ENCODE data around the gene SSH2.
A peak's percentile ranks its signal among the peaks of the same experiment; 100 is the strongest.

The SSH2 gene

GRCh38 chr17:29776026-29776425, 154.0 kb downstream of the SSH2 start:
- DNase-seq: no peak

DNA sequence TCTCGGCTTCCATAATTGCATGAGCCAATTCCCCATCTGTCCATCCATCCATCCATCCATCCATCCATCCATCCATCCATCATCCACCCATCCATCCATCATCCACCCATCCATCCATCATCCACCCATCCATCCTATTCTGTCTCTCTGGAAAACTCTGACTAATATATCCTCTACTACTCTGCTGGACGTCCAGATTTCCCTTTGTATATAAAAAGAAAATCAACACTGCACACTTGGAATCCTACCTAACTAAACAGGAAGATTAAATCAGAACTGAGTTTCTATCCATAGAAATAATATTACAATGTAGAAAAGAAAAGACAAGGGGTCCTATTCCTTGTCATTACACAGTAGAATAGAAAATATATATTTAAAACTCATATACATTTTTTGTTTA, 157.0 kb downstream of the SSH2 start:
- DNase-seq: no peak

- no peak for DNase-seq
Measured at GRCh38 chr17:29771546-29771945, 158.5 kb downstream of the SSH2 start.

GRCh38 chr17:29769225-29769624, 160.8 kb downstream of the SSH2 start:
- DNase-seq: no peak

DNA sequence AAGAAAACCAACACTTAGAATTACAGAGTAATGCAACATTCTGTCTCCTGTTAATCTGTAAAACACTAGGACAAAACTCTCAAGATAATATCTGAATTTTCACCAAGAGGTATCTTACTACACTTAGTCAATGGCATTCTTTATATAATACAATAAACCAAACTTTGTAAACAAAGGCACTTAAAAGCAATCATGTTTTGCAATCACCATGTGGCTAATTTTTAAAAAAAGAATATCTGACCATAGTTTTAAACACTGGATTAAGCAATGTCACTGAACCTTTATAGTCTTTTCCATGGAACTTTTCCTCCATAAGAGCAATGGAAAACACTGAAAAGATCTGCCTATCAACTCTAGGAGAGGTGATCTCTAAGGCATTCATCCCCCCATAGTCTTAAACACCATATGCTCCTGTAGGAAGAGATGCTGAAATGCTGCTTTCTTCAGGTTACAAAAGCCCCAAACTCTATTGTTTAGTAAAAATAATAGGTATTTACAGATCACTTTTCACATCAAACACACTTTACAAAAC, 163.2 kb downstream of the SSH2 start:
- no peak for DNase-seq

- no peak for DNase-seq
Measured at GRCh38 chr17:29764748-29765147, 165.3 kb downstream of the SSH2 start.

DNA sequence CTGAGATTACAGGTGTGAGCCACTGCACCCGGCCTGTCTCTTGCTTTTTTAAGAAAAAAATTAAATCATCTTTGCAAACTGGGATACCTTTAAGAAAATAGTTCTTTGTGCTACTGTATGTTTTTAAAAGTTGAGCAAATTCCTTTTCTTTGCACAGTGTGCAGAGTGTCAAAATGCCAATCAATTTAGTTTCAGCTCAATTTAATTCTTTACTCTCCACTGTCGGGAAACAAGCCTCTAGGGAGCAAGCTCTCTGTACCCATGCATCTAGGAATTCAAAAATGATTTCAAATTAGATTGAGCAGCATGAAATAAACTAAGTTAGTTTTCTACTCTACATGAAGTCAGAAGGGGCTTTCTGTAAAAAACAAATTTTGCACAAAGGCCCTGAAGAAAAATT, 165.8 kb downstream of the SSH2 start:
- DNase-seq: no peak

DNA sequence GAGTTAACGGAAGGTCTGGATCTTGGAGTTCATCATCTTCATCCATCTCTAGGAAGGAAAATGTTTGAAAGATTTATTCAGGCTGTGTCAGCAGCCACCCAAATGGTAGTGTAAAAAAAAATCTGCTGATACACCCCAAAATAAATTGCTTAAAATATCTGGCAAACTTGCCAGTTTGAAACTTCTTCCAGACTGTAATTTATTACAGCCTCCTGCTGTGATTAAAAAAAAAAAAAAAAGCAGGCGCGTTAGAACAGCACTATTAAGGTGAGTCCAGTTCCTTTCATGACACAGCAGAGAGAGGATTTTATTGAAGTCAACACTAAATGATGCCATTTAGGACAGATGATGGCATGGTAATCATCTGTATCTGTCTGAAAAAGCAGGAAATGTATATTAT, 166.8 kb downstream of the SSH2 start:
- no peak for DNase-seq

DNA sequence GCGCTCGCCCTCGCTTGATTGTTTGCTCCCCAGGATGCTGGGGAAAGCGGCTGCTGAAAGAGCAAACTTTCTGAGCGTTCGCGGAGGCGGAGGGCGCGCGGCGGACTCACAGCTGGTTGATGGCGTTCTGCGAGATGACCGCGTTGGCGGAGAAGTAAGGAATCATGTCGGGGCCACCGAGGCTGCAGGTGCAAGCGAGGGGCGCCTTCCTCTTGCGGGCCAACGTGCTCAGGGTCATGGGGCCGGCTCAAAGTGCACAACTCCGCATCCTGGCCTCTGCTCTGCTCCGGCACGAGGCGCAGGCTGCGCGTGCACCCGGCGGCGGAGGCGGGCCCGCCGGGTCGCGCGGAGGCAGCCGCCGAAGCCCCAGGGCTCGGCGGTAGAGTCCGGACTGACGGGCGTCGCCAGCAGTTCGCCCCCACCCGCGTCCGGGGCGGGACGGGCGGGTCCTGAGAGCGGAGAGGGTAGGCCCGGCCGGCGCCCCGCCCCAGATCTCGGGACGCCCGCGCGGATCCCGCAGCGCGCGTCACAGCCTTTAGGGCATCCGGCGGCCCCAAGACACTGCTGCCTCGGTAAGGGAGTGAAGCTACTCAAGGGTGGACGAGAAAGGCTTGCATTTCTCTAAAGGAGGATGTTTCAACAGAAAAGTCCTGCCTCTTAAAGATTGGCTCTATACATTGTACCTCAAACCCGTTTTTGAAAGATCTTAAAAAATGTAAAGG, 168.8 kb downstream of the SSH2 start:
- peak; percentile 24 for DNase-seq

GRCh38 chr17:29760279-29761039, 169.6 kb downstream of the SSH2 start:
- DNase-seq: no peak

DNA sequence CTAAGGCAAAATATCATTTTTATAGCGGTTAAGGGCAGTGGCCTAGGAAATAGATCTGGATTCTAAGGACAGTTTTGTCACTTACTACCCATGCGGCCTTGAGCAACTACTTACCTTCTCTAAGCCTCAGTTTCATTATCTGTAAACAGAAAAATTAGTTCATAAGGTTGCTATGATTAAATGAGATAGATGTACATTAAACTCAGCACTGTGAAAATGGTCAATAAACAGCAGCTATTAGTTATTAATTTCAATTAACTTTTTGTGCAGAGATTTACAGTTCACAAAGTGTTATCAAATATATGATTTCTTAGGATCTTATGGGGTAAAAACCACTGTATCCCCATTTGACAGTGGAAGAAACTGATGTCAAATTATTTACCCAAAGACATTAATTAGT, 171.8 kb downstream of the SSH2 start:
- no peak for DNase-seq

DNA sequence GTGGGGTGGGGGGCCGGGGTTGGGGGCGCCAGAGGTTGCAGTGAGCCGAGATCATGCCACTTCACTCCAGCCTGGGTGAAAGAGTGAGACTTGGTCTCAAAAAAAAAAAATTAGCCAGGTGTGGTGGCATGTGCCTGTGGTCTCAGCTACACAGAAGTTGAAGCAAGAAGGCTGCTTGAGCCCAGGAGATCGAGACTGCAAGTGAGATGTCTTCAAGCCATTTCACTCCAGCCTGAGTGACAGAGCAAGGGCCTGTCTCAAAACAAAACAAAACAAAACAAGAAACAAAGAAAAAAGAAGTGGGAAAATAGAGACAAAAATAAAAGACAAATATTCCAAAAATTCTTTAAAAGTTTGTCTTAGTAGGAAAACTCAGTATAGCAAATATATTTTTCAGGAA, 172.2 kb downstream of the SSH2 start:
- DNase-seq: no peak

DNA sequence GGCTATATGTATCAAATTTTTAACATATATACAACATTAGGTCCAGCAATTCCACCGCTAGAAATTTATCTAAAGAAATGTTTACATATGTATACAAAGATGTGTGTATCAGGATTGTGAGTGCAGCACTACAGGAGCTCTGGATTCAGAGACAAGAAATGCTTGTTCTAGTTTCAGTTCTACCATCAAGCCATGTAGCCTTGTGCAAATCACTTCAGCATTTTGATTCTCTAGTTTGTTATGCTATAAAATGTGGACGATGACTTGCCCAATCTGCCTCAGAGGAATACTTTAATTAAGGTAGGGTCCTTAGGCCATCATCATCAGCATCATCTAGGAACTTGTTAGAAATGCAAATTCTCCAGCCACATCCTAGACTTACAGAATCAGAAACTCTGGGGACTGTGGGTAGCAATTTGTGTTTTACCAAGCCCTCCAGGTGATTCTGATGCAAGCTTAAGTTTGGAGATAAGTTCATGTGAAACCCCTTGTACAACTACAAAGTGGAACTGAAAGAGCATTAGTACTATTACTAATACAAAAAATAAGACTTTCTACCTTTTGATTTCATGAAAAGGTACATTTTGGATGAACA, 176.1 kb downstream of the SSH2 start:
- DNase-seq: no peak

DNA sequence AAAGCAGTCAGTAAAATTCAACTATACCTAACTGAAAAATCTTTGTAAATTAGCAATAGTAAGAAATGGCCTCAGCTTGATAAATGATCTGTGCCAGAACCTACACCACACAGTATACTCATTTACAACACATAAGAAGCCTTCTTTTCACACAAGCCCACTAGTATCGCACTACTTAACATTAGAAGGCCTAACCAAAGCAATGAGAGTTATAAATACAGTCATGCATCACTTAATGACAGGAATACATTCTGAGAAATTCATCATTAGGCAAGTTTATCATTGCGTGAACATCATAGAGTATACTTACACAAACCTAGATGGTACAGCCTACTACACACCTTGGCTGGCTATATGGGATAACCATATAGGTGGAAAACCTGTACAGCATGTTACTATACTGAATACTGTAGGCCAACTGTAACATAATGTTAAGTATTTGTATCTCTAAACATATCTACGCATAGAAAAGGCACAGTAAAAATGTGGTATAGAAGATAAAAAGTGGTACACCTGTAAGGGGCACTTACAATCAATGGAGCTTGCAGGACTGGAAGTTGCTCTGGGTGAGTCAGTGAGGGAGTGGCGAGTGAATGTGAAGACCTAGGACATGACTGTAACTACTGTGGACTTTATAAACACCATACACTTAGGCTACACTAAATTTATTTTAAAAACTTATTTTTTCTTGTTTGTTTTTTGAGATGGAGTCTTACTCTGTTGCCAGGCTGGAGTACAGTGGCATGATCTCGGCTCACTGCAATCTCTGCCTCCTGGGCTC, 180.8 kb downstream of the SSH2 start:
- DNase-seq: no peak

GRCh38 chr17:29748400-29748799, 181.6 kb downstream of the SSH2 start:
- DNase-seq: no peak

GRCh38 chr17:29747660-29748059, 182.4 kb downstream of the SSH2 start:
- no peak for DNase-seq

- no peak for DNase-seq
Measured at GRCh38 chr17:29746669-29747068, 183.4 kb downstream of the SSH2 start.

GRCh38 chr17:29744121-29744520, 185.9 kb downstream of the SSH2 start:
- DNase-seq: no peak

- DNase-seq: no peak
Measured at GRCh38 chr17:29742210-29742513, 187.9 kb downstream of the SSH2 start.

DNA sequence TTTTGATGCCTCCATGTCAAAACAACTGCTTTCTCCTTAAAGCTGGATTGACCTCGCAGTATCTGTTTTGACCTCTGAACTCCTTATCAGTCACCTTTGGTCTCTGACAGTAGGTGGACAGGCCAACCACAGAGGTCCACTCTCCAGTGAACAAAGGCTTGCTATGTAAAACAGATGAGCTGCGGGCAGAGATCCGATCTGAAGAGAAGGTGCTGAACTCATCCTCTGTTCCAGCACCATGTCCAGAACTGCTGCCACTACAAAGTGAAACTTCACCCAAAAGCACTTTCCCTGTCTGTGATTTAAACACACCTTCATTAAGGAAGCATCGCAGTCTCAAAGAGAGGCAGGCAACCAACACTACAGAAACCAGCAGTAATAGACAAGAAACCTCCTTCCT, 190.0 kb downstream of the SSH2 start:
- DNase-seq: no peak

- no peak for DNase-seq
Measured at GRCh38 chr17:29734640-29735039, 195.4 kb downstream of the SSH2 start.

GRCh38 chr17:29733166-29733565, 196.9 kb downstream of the SSH2 start:
- DNase-seq: no peak

DNA sequence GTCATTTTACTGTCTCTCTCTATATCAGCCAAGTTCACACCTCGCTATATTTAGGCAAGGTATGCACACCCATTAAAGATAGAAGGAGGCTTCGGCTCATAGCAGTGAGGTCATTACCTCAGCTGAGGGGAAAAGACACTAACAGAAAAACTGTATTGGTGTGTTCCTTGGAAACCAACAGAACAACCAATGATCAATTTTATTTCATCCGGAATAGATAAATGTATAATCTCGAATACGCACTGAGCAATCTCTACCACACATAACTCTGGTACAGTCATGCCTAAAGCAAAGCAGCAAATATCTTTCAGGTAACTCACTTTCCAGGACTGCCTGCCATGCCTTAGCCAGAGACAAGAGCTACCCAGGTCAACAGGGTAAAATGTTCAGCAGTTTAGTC, 197.4 kb downstream of the SSH2 start:
- DNase-seq: no peak

Measured in NCI-H774 (cell line).